AG04450 (cell line): ENCODE data around the gene RAPGEF3. TPM values are rescaled to one million over a fixed set of nuclear protein-coding genes. Genes with fewer than 3 reads are reported as not detected.

Source experiments
- CTCF ChIA-PET: fragments of 300-600, 350-600 bp; formaldehyde crosslinking; extraction: SDS; loops from one replicate; lab custom pipeline; 2022; ENCODE audit warnings: antibody characterized with exemption, inconsistent platforms; lab: Charles Lee
- POLR2A ChIA-PET: fragments of 350-600 bp; formaldehyde crosslinking; extraction: SDS; loops from one replicate; lab custom pipeline; 2021; ENCODE audit warnings: antibody characterized with exemption, inconsistent platforms; lab: Yijun Ruan, JAX
- DNase-seq: peaks from one replicate; pipeline ENCODE4 v3.0.0-alpha.2; 2011; ENCODE audit warnings: low read depth, low spot score
- H3K27ac ChIP-seq: one replicate; pipeline ENCODE4 v1.5.1; 2012; ENCODE audit warnings: low read depth, low read length, control low read depth
- H3K27me3 ChIP-seq: one replicate; pipeline ENCODE4 v1.6.0; 2012; ENCODE audit warnings: low read length; ENCODE audit not compliant: control insufficient read depth, insufficient read depth
- H3K4me3 ChIP-seq: 2 replicates; pipeline ENCODE4 v1.5.1; 2011; ENCODE audit warnings: mild to moderate bottlenecking, low read depth, low read length, control low read depth
- H3K9me3 ChIP-seq: 2 replicates; pipeline ENCODE4 v1.5.1; 2012; ENCODE audit warnings: low read length; ENCODE audit not compliant: control insufficient read depth, insufficient read depth
- CTCF ChIP-seq: IDR thresholded peaks from 2 replicates; pipeline ENCODE4 v1.5.1; 2011; ENCODE audit warnings: low read depth, low read length, control low read depth, inconsistent platforms
- polyA plus RNA-seq: library from polyadenylated mRNA; depleted of rRNA; stranded (reverse); fragments of >200 nt; gene quantifications from 2 replicates; pipeline ENCODE4 v1.2.3, GENCODE V29; 2011

RAPGEF3 gene
- polyA plus RNA-seq, 1 experiment, result 1.7 TPM

GRCh38 chr12:47735649-47736048 lies 23.0 kb downstream of the RAPGEF3 start:
- ChIA-PET CTCF (interaction anchor here (1.5 to 2.6 kb wide), 3 partner anchors 20 to 103 kb away, joined by 10 to 17 read pairs (median 11); no protein-coding TSS in a partner anchor), POLR2A (no interaction called here)
- no peak for TF ChIP-seq CTCF
- Histone ChIP-seq H3K27me3 (no peaks in the 10 kb centered on the region), H3K27ac (no peak overlapping the region), H3K9me3 (no peaks in the 10 kb centered on the region; the same call in 1 of the 2 replicates), H3K4me3 (no peak overlapping the region)
- DNase-seq, result no peak

GRCh38 chr12:47734725-47735480 lies 23.8 kb downstream of the RAPGEF3 start:
- POLR2A ChIA-PET, result no interaction called here
- no peak overlapping the region for H3K27ac ChIP-seq
- H3K9me3 ChIP-seq, result no peaks in the 10 kb centered on the region; the same call in 1 of the 2 replicates
- no peaks in the 10 kb centered on the region for H3K27me3 ChIP-seq
- no peak for TF ChIP-seq CTCF
- H3K4me3 ChIP-seq, result no peak overlapping the region
- CTCF ChIA-PET, result interaction anchor here (1.1 to 5.9 kb wide), 3 partner anchors 8 to 33 kb away, joined by 3 to 52 read pairs (median 11); no protein-coding TSS in a partner anchor
- DNase-seq, result no peak

GRCh38 chr12:47733142-47733541 lies 25.5 kb downstream of the RAPGEF3 start:
- H3K27ac ChIP-seq, result no peak overlapping the region
- TF ChIP-seq CTCF, result no peak
- ChIA-PET POLR2A (interaction anchor here (0.6 kb wide), 1 partner anchor 27 kb away, joined by 3 read pairs; the partner anchor contains the start of gene RPAP3), CTCF (interaction anchor here (0.6 to 5.9 kb wide), 5 partner anchors 10 to 153 kb away, joined by 3 to 52 read pairs (median 3); no protein-coding TSS in a partner anchor)
- H3K27me3 ChIP-seq, result no peaks in the 10 kb centered on the region
- no peak overlapping the region for H3K4me3 ChIP-seq
- DNase-seq, result no peak
- H3K9me3 ChIP-seq, result no peaks in the 10 kb centered on the region; the same call in 1 of the 2 replicates

- Histone ChIP-seq H3K9me3 (no peaks in the 10 kb centered on the region; the same call in 1 of the 2 replicates), H3K4me3 (no peak overlapping the region), H3K27ac (no peak overlapping the region), H3K27me3 (no peaks in the 10 kb centered on the region)
- POLR2A ChIA-PET, result interaction anchor here (0.6 kb wide), 1 partner anchor 27 kb away, joined by 3 read pairs; the partner anchor contains the start of gene RPAP3
- CTCF ChIA-PET, result interaction anchor here (0.9 to 5.9 kb wide), 3 partner anchors 10 to 154 kb away, joined by 3 to 52 read pairs (median 7); no protein-coding TSS in a partner anchor
- DNase-seq, result no peak
- no peak for TF ChIP-seq CTCF
These were observed 26.2 kb downstream of the RAPGEF3 start for GRCh38 chr12:47732504-47732903.

GRCh38 chr12:47731723-47732122 lies 27.0 kb downstream of the RAPGEF3 start:
- Histone ChIP-seq H3K27me3 (no peaks in the 10 kb centered on the region), H3K9me3 (no peaks in the 10 kb centered on the region; the same call in 1 of the 2 replicates), H3K4me3 (no peak overlapping the region), H3K27ac (no peak overlapping the region)
- CTCF ChIA-PET, result interaction anchor here (0.6 to 5.9 kb wide), 3 partner anchors 11 to 27 kb away, joined by 3 to 52 read pairs (median 3); no protein-coding TSS in a partner anchor
- TF ChIP-seq CTCF, result no peak
- POLR2A ChIA-PET, result no interaction called here
- no peak for DNase-seq
